HepG2 (cell line): ENCODE data around the gene PTPRM. TPM values are rescaled to one million over a fixed set of nuclear protein-coding genes. Genes with fewer than 3 reads are reported as not detected.

ENCODE experiments used
- ATAC-seq: fragments of 200-7000 bp; cut with Tn5 transposase; 3 replicates; pipeline ENCODE4 v1.9.1; 2020; ENCODE audit warnings: mild to moderate bottlenecking, moderate library complexity
- BruUV-seq: library from RNA; stranded (reverse); fragments of 400-500 nt; replicated peaks from 2 replicates; lab custom pipeline; 2021; lab: Mats Ljungman, UMichigan
- CTCF ChIA-PET: fragments of 300-600 bp; formaldehyde crosslinking; extraction: SDS; loops from one replicate; lab custom pipeline; 2021; ENCODE audit warnings: low total read pairs, inconsistent platforms, low intra/inter-chr PET ratio; lab: Yijun Ruan, JAX
- POLR2A ChIA-PET: fragments of 350-600 bp; sonication (Branson Sonifier 250); formaldehyde crosslinking; loops from one replicate; lab custom pipeline; 2020; ENCODE audit warnings: antibody characterized with exemption, inconsistent platforms; lab: Yijun Ruan, JAX
- DNase-seq: peaks from one replicate; pipeline ENCODE4 v3.0.0-alpha.2; 2015; ENCODE audit warnings: low spot score
- FAIRE-seq: peaks from 3 replicates; lab custom pipeline; 2011; peaks lifted over from hg19 to GRCh38; lab: Jason Lieb, UNC
- H2AFZ ChIP-seq: one replicate; pipeline ENCODE4 v1.6.1; 2011; ENCODE audit warnings: low read length, inconsistent platforms
- H3K27ac ChIP-seq: fragments of 300-600 bp; 3 replicates; pipeline ENCODE4 v1.8.0; 2011; ENCODE audit warnings: mixed run types, mild to moderate bottlenecking, mixed read lengths, low read length, inconsistent platforms; ENCODE audit not compliant: insufficient read depth; ENCODE audit errors: extremely low read length
- H3K27me3 ChIP-seq, 2 experiments: fragments of 200-600 bp in 1 of 2; 2 replicates in 1 of 2; 3 replicates in 1 of 2; pipeline versions ENCODE4 v1.6.0 to v1.8.0; 2011; ENCODE audit warnings: low read length in 2 of 2, mild to moderate bottlenecking in 2 of 2, moderate library complexity in 2 of 2, inconsistent platforms in 1 of 2; ENCODE audit not compliant: insufficient read depth in 2 of 2, control insufficient read depth in 1 of 2
- H3K36me3 ChIP-seq, 2 experiments: fragments of 200-600 bp in 1 of 2; replicated peaks in 1 of 2; 2 replicates in 1 of 2; 3 replicates in 1 of 2; pipeline versions ENCODE4 v1.5.1 to v1.8.0; 2011; ENCODE audit warnings: low read length in 2 of 2, inconsistent platforms in 1 of 2; ENCODE audit not compliant: insufficient read depth in 2 of 2, control insufficient read depth in 1 of 2
- H3K4me1 ChIP-seq: 2 replicates; pipeline ENCODE4 v1.5.1; 2012; ENCODE audit warnings: low read length, inconsistent platforms; ENCODE audit not compliant: insufficient read depth
- H3K4me2 ChIP-seq: 2 replicates; pipeline ENCODE4 v1.6.0; 2011; ENCODE audit warnings: low read depth, low read length, inconsistent platforms
- H3K4me3 ChIP-seq, 3 experiments: fragments of 200-600 bp in 1 of 3; sonication (generic), shearing (Covaris generic) in 1 of 3; replicated peaks in 1 of 3; 2 replicates each; pipeline ENCODE4 v1.5.1; 2011 to 2016; ENCODE audit warnings: low read length in 3 of 3, inconsistent platforms in 2 of 3, low read depth in 2 of 3, mild to moderate bottlenecking in 2 of 3, control low read depth in 1 of 3, mixed read lengths in 1 of 3; ENCODE audit not compliant: insufficient read depth in 1 of 3
- H3K79me2 ChIP-seq: one replicate; pipeline ENCODE4 v1.6.1; 2011; ENCODE audit warnings: low read length, inconsistent platforms; ENCODE audit not compliant: insufficient read depth
- H3K9ac ChIP-seq: 2 replicates; pipeline ENCODE4 v1.6.0; 2011; ENCODE audit warnings: mild to moderate bottlenecking, low read depth, low read length, inconsistent platforms; ENCODE audit not compliant: insufficient read depth
- H3K9me3 ChIP-seq: 2 replicates; pipeline ENCODE4 v1.5.1; 2012; ENCODE audit warnings: mild to moderate bottlenecking, low read length
- H4K20me1 ChIP-seq: 2 replicates; pipeline ENCODE4 v1.6.0; 2011; ENCODE audit warnings: inconsistent platforms, mild to moderate bottlenecking, low read length, moderate library complexity; ENCODE audit not compliant: insufficient read depth
- AKAP8 ChIP-seq: sonication (generic); formaldehyde crosslinking; IDR thresholded peaks from 2 replicates; pipeline ENCODE4 v1.5.1; 2020; ENCODE audit warnings: mild to moderate bottlenecking, missing genetic modification reagents
- ATM ChIP-seq: fragments of 450-650 bp; IDR thresholded peaks from 2 replicates; pipeline ENCODE4 v1.7.1; 2017; ENCODE audit warnings: mild to moderate bottlenecking, borderline replicate concordance
- CHD4 ChIP-seq: fragments of 200-600 bp; sonication (generic); IDR thresholded peaks from 2 replicates; pipeline ENCODE4 v1.7.0; 2017; ENCODE audit warnings: mild to moderate bottlenecking, low read length, borderline replicate concordance
- HOXA5 ChIP-seq: sonication (generic); formaldehyde crosslinking; IDR thresholded peaks from 2 replicates; pipeline ENCODE4 v1.4.0; 2020; ENCODE audit warnings: missing genetic modification reagents
- NFE2 ChIP-seq: sonication (generic); formaldehyde crosslinking; IDR thresholded peaks from 2 replicates; pipeline ENCODE4 v1.4.0; 2020; ENCODE audit warnings: missing genetic modification reagents
- PCBP2 ChIP-seq: fragments of 200-400 bp; formaldehyde crosslinking; optimal IDR thresholded peaks from 2 replicates; pipeline ENCODE3; 2018; ENCODE audit warnings: low read length, low read depth; ENCODE audit not compliant: poor library complexity, severe bottlenecking
- PHF21A ChIP-seq: sonication (generic); formaldehyde crosslinking; IDR thresholded peaks from 2 replicates; pipeline ENCODE4 v1.5.0; 2020; ENCODE audit warnings: mild to moderate bottlenecking, missing genetic modification reagents
- RXRA ChIP-seq: sonication (generic); formaldehyde crosslinking; IDR thresholded peaks from 2 replicates; pipeline ENCODE4 v1.5.1; 2020; ENCODE audit warnings: missing genetic modification reagents
- SP4 ChIP-seq: sonication (generic); formaldehyde crosslinking; IDR thresholded peaks from 2 replicates; pipeline ENCODE4 v1.8.1; 2023; ENCODE audit warnings: mild to moderate bottlenecking, missing genetic modification reagents
- TFAP4 ChIP-seq: sonication (generic); IDR thresholded peaks from 2 replicates; pipeline ENCODE4 v1.6.1; 2016; ENCODE audit warnings: low read depth, borderline replicate concordance
- ZBTB2 ChIP-seq: sonication (generic); formaldehyde crosslinking; IDR thresholded peaks from 2 replicates; pipeline ENCODE4 v1.8.0; 2022; ENCODE audit warnings: low read depth, missing genetic modification reagents
- ZBTB7A ChIP-seq: sonication (generic); formaldehyde crosslinking; IDR thresholded peaks from 2 replicates; pipeline ENCODE4 v1.8.0; 2022; ENCODE audit warnings: mild to moderate bottlenecking, missing genetic modification reagents
- ZNF180 ChIP-seq: sonication (generic); formaldehyde crosslinking; IDR thresholded peaks from 2 replicates; pipeline ENCODE4 v1.4.0; 2020; ENCODE audit warnings: low read depth, missing genetic modification reagents, borderline replicate concordance
- ZNF337 ChIP-seq: sonication (generic); formaldehyde crosslinking; IDR thresholded peaks from 2 replicates; pipeline ENCODE4 v1.5.1; 2020; ENCODE audit warnings: missing genetic modification reagents, low read depth, mild to moderate bottlenecking, borderline replicate concordance
- ZNF503 ChIP-seq: sonication (generic); formaldehyde crosslinking; IDR thresholded peaks from 2 replicates; pipeline ENCODE4 v1.4.0; 2020; ENCODE audit warnings: missing genetic modification reagents
- ZNF546 ChIP-seq: sonication (generic); formaldehyde crosslinking; conservative IDR thresholded peaks from 2 replicates; pipeline ENCODE4 v1.8.1; 2023; ENCODE audit warnings: mild to moderate bottlenecking, missing genetic modification reagents
- ZNF629 ChIP-seq: sonication (generic); formaldehyde crosslinking; conservative IDR thresholded peaks from 2 replicates; pipeline ENCODE4 v1.5.0; 2020; ENCODE audit warnings: missing genetic modification reagents
- ZNF740 ChIP-seq: sonication (generic); formaldehyde crosslinking; IDR thresholded peaks from 2 replicates; pipeline ENCODE4 v1.4.0; 2020; ENCODE audit warnings: missing genetic modification reagents
- ZNF878 ChIP-seq: sonication (generic); formaldehyde crosslinking; IDR thresholded peaks from 2 replicates; pipeline ENCODE4 v1.8.1; 2023; ENCODE audit warnings: mild to moderate bottlenecking, missing genetic modification reagents, moderate library complexity
- WGBS: methylation state at CpG from one replicate; pipeline ENCODE4 v1.1.6; 2017; ENCODE audit warnings: low lambda C conversion rate; 5-methylcytosine and 5-hydroxymethylcytosine counted together
- in situ Hi-C: cut with HindIII; loops from 2 replicates; pipeline ENCODE4 v1.10.0; 2017; ENCODE audit warnings: low pct_unique_long_range_greater_than_20kb; ENCODE audit not compliant: extremely low pct_ligation_motif_present
- intact Hi-C: fragments of 100-400 bp; cut with micrococcal nuclease; formaldehyde crosslinking; loops from one replicate; pipeline ENCODE4 v1.10.0; 2022; ENCODE audit not compliant: unreplicated experiment
- polyA plus RNA-seq, 8 experiments: library from polyadenylated mRNA; depleted of rRNA in 3 of 8; stranded (reverse) in 7 of 8; unstranded in 1 of 8; fragments of >200 nt; fragmentation: Illumina TruSeq in 4 of 8; extraction: Trizol in 4 of 8; gene quantifications; 2 replicates each; pipeline versions ENCODE4 v1.2.1 to v1.2.3, GENCODE V29; 2011 to 2016; ENCODE audit warnings: low read depth in 4 of 8, missing spikeins in 1 of 8, mixed read lengths in 1 of 8; ENCODE audit not compliant: insufficient read depth in 1 of 8
- total RNA-seq, 5 experiments: library from RNA; depleted of rRNA; stranded (reverse); fragments of >200 nt; fragmentation: Illumina TruSeq; extraction: Trizol; gene quantifications; 2 replicates each; pipeline ENCODE4 v1.2.3, GENCODE V29; 2016; ENCODE audit warnings: low read depth in 1 of 5
- TF ChIP-seq, protein P1 (sequence below): sonication (generic); formaldehyde crosslinking; IDR thresholded peaks from 2 replicates; pipeline ENCODE4 v1.8.1; 2023; ENCODE audit warnings: mild to moderate bottlenecking, inconsistent platforms, moderate library complexity, missing genetic modification reagents, borderline replicate concordance

The PTPRM gene
- total and polyA plus RNA-seq, 2 of the 13 experiments (the other 11 are each of a cell fraction or from before 2014, with no cell fraction given), result 12.6 to 108 TPM

GRCh38 chr18:7683753-7684152, 116.6 kb downstream of the PTPRM start (continued):
- TF ChIP-seq NFE2 (CRISPR knock-in tag) (no peak), ZNF629 (CRISPR knock-in tag) (no peak), ZBTB2 (CRISPR knock-in tag) (no peak), ZNF546 (CRISPR knock-in tag) (no peak), PHF21A (CRISPR knock-in tag) (no peak), AKAP8 (no peak), PCBP2 (no peak), ATM (no peak), ZNF503 (no peak)

DNA sequence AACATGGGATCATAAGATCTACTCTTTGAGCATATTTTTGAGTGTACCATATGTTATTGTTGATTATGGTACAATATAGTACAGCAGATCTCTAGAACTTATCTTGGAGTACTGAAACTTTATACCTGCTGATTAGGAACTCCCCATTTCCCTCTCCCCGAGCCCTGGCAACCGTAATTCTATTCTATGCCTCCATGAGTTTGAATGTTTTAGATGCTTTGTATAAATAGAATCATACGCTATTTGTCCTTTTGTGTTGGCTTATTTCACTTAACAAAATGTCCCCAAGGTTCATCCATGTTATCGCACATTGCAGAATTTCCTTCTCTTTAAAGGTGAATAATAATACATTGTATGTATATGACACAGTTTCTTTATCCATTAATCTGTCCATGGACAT, 117.2 kb downstream of the PTPRM start:
- ChIA-PET POLR2A (no interaction called here), CTCF (no interaction called here)
- Histone ChIP-seq H3K4me2 (no peak overlapping the region), H3K4me3 (no peak overlapping the region), H3K9ac (no peak overlapping the region), H3K36me3 (no peaks in the 10 kb centered on the region), H3K9me3 (no peaks in the 10 kb centered on the region), H3K79me2 (no peaks in the 10 kb centered on the region), H3K27me3 (no peaks in the 10 kb centered on the region), H2AFZ (no peak overlapping the region), H3K27ac (no peak overlapping the region), H3K4me1 (peaks cover 10% of the 10 kb centered on the region), H4K20me1 (no peaks in the 10 kb centered on the region)
- WGBS, result 91% methylated on average over 4 of the region's 4 CpGs
- intact Hi-C loops, result no loop called here
- in situ Hi-C loops, result no loop called here
- ATAC-seq, result no peak
- no peak for DNase-seq
- FAIRE-seq, result no peak
- TF ChIP-seq ZNF337, result no peak
- TF ChIP-seq, protein P1, sequence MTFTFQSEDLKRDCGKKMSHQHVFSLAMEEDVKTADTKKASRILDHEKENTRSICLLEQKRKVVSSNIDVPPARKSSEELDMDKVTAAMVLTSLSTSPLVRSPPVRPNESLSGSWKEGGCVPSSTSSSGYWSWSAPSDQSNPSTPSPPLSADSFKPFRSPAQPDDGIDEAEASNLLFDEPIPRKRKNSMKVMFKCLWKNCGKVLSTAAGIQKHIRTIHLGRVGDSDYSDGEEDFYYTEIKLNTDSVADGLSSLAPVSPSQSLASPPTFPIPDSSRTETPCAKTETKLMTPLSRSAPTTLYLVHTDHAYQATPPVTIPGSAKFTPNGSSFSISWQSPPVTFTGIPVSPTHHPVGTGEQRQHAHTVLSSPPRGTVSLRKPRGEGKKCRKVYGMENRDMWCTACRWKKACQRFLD (CRISPR knock-in tag), result no peak
- no peak for TF ChIP-seq ZNF180 (CRISPR knock-in tag)
- no peak for TF ChIP-seq RXRA (CRISPR knock-in tag)
- no peak for TF ChIP-seq TFAP4
- no peak for TF ChIP-seq HOXA5
- no peak for TF ChIP-seq CHD4
- TF ChIP-seq SP4 (CRISPR knock-in tag), result no peak
- TF ChIP-seq ZNF740 (CRISPR knock-in tag), result no peak
- TF ChIP-seq ZNF878 (CRISPR knock-in tag), result no peak
- no peak for TF ChIP-seq ZBTB7A (CRISPR knock-in tag)
- BruUV-seq, result no TSS peak
